GM08714 (cell line): Measurements from ENCODE around the gene SEMA3G.

Source experiments
- H3K4me3 ChIP-seq: fragments of 200-500 bp; sonication (Bioruptor generic); 2 replicates; pipeline ENCODE4 v1.5.1; 2014; ENCODE audit warnings: mild to moderate bottlenecking, low read length, inconsistent platforms
- ZNF274 ChIP-seq: IDR thresholded peaks from 2 replicates; pipeline ENCODE4 v1.6.1; 2012; ENCODE audit warnings: mild to moderate bottlenecking, low read depth, low read length

Gene SEMA3G

GRCh38 chr3:52399131-52399530, 45.8 kb downstream of the SEMA3G start:
- TF ChIP-seq ZNF274: no peak
- no peak overlapping the region for H3K4me3 ChIP-seq

- TF ChIP-seq ZNF274: no peak
- no peak overlapping the region for H3K4me3 ChIP-seq
Observed at GRCh38 chr3:52398670-52399081, 46.2 kb downstream of the SEMA3G start.

- H3K4me3 ChIP-seq: no peak overlapping the region
- no peak for TF ChIP-seq ZNF274
Observed at GRCh38 chr3:52397676-52398399, 47.1 kb downstream of the SEMA3G start.

GRCh38 chr3:52396907-52397591, 47.9 kb downstream of the SEMA3G start:
- no peak overlapping the region for H3K4me3 ChIP-seq

GRCh38 chr3:52396011-52396906, 48.6 kb downstream of the SEMA3G start:
- H3K4me3 ChIP-seq: no peak overlapping the region
- no peak for TF ChIP-seq ZNF274

More at GRCh38 chr3:52396907-52397591, 47.9 kb downstream of the SEMA3G start:
- TF ChIP-seq ZNF274: no peak

- no peak for TF ChIP-seq ZNF274
- H3K4me3 ChIP-seq: no peak overlapping the region
Observed at GRCh38 chr3:52395503-52395865, 49.4 kb downstream of the SEMA3G start.

- no peak overlapping the region for H3K4me3 ChIP-seq
- TF ChIP-seq ZNF274: no peak
Observed at GRCh38 chr3:52394751-52395502, 50.0 kb downstream of the SEMA3G start.

GRCh38 chr3:52393959-52394670, 50.8 kb downstream of the SEMA3G start:
- no peak overlapping the region for H3K4me3 ChIP-seq
- TF ChIP-seq ZNF274: no peak

GRCh38 chr3:52393131-52393807, 51.6 kb downstream of the SEMA3G start:
- H3K4me3 ChIP-seq: no peak overlapping the region
- TF ChIP-seq ZNF274: no peak

GRCh38 chr3:52392216-52392930, 52.5 kb downstream of the SEMA3G start:
- H3K4me3 ChIP-seq: no peak overlapping the region
- no peak for TF ChIP-seq ZNF274

- H3K4me3 ChIP-seq: no peak overlapping the region
- no peak for TF ChIP-seq ZNF274
Observed at GRCh38 chr3:52391096-52391495, 53.8 kb downstream of the SEMA3G start.

- TF ChIP-seq ZNF274: no peak
- H3K4me3 ChIP-seq: no peak overlapping the region
Observed at GRCh38 chr3:52388933-52389332, 56.0 kb downstream of the SEMA3G start.

- TF ChIP-seq ZNF274: no peak
- no peak overlapping the region for H3K4me3 ChIP-seq
Observed at GRCh38 chr3:52388348-52388821, 56.5 kb downstream of the SEMA3G start.
